T-helper 2 cell (primary cell): ENCODE results near the gene CTSS.
"Not testable (repeated sequence)": the region's sequence is repeated elsewhere in the genome, so short reads cannot be mapped to it uniquely, and the experiment has no call there.

Experiments used
- DNase-seq, 5 experiments: peaks; one replicate each; pipeline versions ENCODE4 v3.0.0 to v3.0.0-alpha.2; 2012 to 2022

The CTSS gene

DNA sequence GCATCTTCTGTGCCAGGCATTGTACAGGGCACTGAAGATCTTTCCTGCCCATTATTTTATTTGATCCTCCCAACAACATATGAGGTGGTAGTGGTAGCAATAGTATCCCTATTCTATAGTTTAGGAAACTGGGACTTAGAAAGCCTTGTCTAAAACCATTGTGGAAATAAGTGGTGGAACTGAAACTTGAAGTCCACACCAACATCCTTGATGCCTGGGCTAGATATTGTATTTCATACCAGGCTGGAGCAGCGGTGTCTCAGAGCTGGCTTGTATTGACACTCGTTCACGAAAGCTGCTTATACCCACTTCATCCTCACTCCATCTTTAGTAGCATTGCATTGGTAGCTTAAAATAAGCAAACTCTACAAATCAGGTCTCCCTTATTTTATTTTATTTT lies 9.7 kb upstream of the CTSS start:
- DNase-seq: no peak

GRCh38 chr1:150772326-150772725 lies 6.7 kb upstream of the CTSS start:
- DNase-seq: no peak

DNA sequence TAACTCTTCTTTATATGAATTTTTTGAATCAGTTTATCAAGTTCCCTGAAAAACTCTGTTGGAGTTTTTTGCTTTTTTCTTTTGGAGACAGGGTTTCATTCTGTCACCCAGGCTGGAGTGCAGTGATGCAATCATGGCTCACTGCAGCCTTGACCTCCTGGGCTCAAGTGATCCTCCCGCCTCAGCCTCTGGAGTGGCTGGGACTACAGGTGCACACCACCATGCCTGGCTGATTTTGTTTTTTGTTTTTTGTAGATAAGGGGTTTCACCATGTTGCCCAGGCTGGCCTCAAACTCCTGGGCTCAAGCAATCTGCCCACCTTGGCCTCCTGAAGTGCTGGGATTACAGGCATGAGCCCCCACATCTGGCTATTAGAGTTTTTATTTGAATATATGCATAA lies 2.1 kb upstream of the CTSS start:
- not testable (repeated sequence) for DNase-seq

DNA sequence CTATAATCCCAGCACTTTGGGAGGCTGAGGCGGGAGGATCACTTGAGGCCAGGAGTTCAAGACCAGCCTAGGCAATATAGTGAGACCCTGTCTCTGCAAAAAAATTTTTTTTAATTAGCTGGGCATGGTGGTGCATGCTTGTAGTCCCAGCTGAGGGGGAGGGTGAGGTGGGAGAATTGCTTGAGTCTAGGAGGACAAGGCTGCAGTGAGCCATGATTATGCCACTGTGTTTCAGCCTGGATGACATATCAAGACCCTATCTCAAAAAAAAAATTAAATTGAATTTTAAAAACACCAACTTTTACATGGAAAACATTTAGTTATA lies 361 bp upstream of the CTSS start:
- not testable (repeated sequence) for DNase-seq

GRCh38 chr1:150764617-150765101 lies 919 bp downstream of the CTSS start:
- peak in 2 of 5 experiments; percentile 5 to 54 for DNase-seq

- no peak for DNase-seq
Observed at GRCh38 chr1:150763018-150763417, 2.6 kb downstream of the CTSS start.

DNA sequence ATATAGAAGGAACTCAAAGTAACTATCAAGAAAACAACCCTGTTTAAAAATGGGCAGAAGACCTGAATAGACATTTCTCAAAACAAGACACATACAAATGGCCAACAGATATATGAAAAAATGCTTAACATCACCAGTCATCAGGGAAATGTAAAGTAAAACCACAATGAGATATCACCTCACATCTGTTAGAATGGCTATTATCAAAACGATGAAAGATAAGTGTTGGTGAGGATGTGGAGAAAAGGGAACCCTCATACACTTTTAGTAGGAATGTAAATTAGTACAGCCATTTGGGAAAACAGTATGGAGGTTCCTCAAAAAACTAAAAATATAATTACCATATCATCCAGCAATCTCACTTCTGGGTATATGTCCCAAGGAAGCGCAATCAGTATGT lies 3.0 kb downstream of the CTSS start:
- DNase-seq: peak in 1 of 5 experiments; percentile 19

DNA sequence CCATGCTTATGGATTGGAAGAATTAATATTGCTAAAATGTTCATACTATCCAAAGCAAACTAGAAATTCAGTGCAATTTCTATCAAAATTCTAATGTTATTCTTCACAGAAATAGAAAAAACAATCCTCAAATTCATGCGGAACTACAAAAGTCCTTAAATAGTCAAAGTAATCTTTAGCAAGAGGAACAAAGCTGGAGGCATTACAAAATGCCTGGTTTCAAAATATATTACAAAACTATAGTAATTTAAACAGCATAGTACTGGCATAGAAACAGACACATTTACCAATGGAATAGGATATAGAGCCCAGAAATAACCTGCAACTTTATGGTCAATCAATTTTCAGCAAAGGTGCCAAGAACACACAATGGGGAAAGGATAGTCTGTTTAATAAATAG lies 3.8 kb downstream of the CTSS start:
- no peak for DNase-seq

DNA sequence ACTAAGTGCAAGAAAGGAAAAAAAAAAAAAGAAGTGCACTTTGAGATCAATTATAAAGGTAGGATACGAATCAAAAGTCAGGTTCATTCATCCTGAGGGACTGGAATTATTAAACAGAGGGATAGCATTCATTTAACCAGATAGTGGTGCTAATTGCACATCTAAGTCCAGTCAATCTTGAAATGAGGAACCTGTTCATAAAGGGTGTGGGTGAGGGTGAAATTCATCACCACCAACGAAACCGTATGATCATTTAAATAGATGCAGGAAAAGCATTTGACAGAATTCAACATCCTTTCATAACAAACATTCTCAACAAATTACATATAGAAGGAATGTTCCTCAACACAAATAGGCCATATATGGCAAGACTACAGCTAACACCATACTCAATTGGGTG lies 5.6 kb downstream of the CTSS start:
- no peak for DNase-seq

- no peak for DNase-seq
Observed at GRCh38 chr1:150753416-150753815, 12.2 kb downstream of the CTSS start.

GRCh38 chr1:150751443-150751842 lies 14.1 kb downstream of the CTSS start:
- no peak for DNase-seq

DNA sequence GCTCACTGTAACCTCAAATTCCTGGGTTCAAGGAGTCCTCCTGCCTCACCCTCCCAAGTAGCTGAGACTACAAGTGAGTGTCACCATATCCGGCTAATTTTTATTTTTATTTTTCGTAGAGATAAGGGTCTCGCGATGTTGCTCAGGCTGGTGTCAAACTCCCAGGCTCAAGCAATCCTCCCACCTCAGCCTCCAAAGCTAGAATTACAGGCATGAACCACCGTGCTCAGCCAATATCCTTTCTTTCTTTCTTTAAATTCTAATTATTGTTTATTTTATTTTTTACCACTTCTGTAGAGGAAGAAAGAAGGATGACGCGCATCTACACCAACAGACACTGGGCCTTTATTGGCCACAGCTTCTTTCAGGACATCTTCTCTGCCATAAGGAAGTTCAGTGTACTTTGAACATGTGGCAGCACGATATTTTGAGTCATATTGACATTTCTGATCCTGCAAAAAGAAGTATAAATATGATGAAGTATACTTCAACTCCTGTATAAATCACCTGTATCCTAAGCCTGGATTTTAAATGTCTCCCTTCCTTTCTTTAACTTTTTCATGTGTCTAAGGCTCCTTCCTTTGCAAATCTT lies 15.8 kb downstream of the CTSS start:
- DNase-seq: no peak

GRCh38 chr1:150748878-150749719 lies 16.5 kb downstream of the CTSS start:
- no peak for DNase-seq

GRCh38 chr1:150730130-150730721 lies 35.4 kb downstream of the CTSS start:
- DNase-seq: no peak

DNA sequence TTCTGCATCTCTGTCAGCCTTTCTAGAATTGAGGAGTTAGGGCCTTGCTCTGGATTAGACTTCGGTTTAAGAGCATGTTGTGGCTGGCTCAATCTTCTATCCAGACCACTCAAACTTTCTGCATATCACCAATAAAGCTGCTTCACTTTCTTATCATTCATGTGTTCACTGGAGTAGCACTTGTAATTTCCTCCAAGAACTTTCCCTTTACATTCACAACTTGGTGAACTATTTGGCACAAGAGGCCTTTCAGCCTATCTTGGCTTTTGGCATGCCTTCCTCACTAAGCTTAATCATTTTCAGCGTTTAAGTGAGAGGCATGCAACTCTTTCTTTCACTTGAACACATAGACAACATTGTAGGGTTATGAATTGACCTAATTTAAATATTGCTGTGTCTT lies 41.2 kb downstream of the CTSS start:
- DNase-seq: no peak

DNA sequence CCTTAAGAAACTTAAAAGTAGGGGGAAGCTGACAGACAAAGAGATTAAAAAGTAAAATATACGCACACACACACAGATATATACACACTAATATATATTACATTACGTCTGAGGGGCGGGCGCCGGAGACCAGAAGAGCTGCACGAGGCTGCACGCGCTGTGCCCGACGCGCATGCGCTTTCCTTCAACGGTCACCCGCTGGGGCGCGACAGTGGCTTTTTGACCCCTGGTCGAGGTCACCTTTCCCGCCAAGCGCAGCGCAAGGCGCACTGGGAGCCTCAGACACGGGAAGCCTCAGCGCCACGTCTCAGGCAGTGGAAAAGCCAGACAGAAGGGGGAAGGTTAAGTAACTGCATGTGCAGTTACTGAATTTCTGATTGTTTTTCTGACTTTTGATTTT lies 44.9 kb downstream of the CTSS start, which contains the start of gene HORMAD1:
TSS of gene HORMAD1 (minus strand) at position 193 of the 400 bp plus-strand sequence. CDS start 1,390 bp downstream, outside the sequence.
- DNase-seq: no peak

GRCh38 chr1:150720098-150720497 lies 45.5 kb downstream of the CTSS start:
- DNase-seq: no peak

DNA sequence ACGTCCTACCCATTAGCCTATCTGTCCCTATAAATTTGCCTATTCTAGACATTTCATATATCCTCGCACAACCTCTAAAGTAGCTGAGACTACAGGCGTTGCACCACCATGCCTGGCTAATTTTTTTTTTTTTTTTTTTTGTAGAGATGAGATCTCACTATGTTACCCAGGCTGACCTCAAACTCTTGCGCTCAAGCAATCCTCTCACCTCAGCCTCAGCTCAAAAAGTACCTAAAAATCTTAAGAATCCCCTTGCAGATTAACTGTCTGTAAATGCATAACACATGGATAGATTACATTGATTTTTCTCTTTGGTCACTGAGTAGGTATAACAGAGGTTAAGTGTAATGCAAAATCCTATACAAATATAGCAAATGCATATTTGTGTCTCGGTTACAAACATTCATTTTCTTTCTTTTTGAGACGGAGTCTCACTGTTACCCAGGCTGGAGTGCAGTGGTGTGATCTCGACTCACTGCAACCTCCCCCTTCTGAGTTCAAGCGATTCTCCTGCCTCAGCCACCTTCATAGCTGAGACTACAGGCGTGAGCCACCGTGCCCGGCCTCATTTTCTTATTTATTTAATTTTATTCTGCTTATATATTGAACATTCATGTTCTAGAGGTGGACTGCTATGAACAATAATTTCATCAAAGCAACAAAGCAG lies 47.2 kb downstream of the CTSS start:
- peak in 1 of 5 experiments; percentile 56 for DNase-seq

GRCh38 chr1:150709031-150709430 lies 56.5 kb downstream of the CTSS start:
- DNase-seq: not testable (repeated sequence)

DNA sequence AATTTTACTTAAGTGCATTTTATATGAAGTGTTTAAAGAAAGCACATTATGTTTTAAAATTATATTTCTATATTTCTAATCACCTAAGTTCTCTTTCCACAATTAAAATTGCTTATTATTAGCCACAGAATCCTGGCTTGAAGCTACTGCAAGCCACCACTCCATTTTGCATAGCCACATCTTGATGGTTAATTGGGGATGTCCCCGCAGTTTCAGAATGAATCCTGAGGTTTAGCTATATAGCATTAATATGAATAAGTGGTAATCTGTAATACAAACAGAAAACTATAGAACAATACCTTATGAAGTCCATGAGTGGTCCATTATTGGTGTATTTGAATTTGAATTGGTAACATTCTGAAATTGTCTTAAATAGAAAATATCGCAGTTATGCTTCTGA lies 57.0 kb downstream of the CTSS start:
- peak in 1 of 5 experiments; percentile 59 for DNase-seq

- DNase-seq: no peak
Observed at GRCh38 chr1:150706091-150706490, 59.5 kb downstream of the CTSS start.

GRCh38 chr1:150703427-150703826 lies 62.2 kb downstream of the CTSS start:
- no peak for DNase-seq
